Thoracic aorta (tissue), 2 donors: ENCODE measurements around the gene MAGEA11. TPM values are rescaled to one million over a fixed set of nuclear protein-coding genes. Genes with fewer than 3 reads are reported as not detected.

Source experiments
- ATAC-seq: fragments of 150-250 bp; one replicate; pipeline ENCODE4 v1.8.0; 2017; ENCODE audit warnings: low read depth; ENCODE audit not compliant: insufficient number of reproducible peaks, low FRiP score
- DNase-seq: peaks from one replicate; pipeline ENCODE4 v3.0.0-alpha.2; 2020; ENCODE audit warnings: low spot score
- H3K27ac ChIP-seq, 2 donors: fragments of 200-600 bp; sonication (generic); 1 replicate in 1 of 2; 2 replicates in 1 of 2; pipeline ENCODE4 v1.5.1; 2016; ENCODE audit warnings: mild to moderate bottlenecking in 2 of 2, moderate library complexity in 2 of 2
- H3K27me3 ChIP-seq: fragments of 200-600 bp; sonication (generic); replicated peaks from 2 replicates; pipeline ENCODE4 v1.6.0; 2016; ENCODE audit warnings: mild to moderate bottlenecking; ENCODE audit not compliant: insufficient read depth
- H3K36me3 ChIP-seq: fragments of 200-600 bp; sonication (generic); one replicate; pipeline ENCODE4 v1.5.1; 2016
- H3K4me1 ChIP-seq, 2 donors: fragments of 200-600 bp; sonication (generic); 1 replicate in 1 of 2; 2 replicates in 1 of 2; pipeline versions ENCODE4 v1.5.1 to v1.6.0; 2016; ENCODE audit warnings: low read depth in 2 of 2, mild to moderate bottlenecking in 1 of 2; ENCODE audit not compliant: control insufficient read depth in 1 of 2
- H3K4me3 ChIP-seq: fragments of 200-600 bp; sonication (generic); 2 replicates; pipeline ENCODE4 v1.5.1; 2016; ENCODE audit warnings: mild to moderate bottlenecking
- H3K9me3 ChIP-seq: fragments of 200-600 bp; sonication (generic); 2 replicates; pipeline ENCODE4 v1.5.1; 2016
- CTCF ChIP-seq: fragments of 200-600 bp; sonication (generic); IDR thresholded peaks from one replicate; pipeline ENCODE4 v1.5.1; 2019; ENCODE audit warnings: antibody characterized with exemption
- total RNA-seq, 2 donors: library from RNA; depleted of rRNA; stranded (reverse); fragments of >200 nt; gene quantifications; one replicate each; pipeline versions ENCODE4 v1.1.0 to v1.2.3, GENCODE V29; 2016

The MAGEA11 gene
- total RNA-seq, 2 donors from 2014 or later, result not detected

- H3K4me1 ChIP-seq, result no peaks in the 10 kb centered on the region
- DNase-seq (no peak), ATAC-seq (no peak)
- H3K27me3 ChIP-seq, result no peaks in the 10 kb centered on the region
- H3K4me3 ChIP-seq, result no peak overlapping the region
- H3K9me3 ChIP-seq, result no peaks in the 10 kb centered on the region
- TF ChIP-seq CTCF, result no peak
- H3K27ac ChIP-seq, result no peak overlapping the region
- H3K36me3 ChIP-seq, result no peaks in the 10 kb centered on the region
Measured at GRCh38 chrX:149699761-149700160, 12.1 kb upstream of the MAGEA11 start.

GRCh38 chrX:149704664-149705063, 7.2 kb upstream of the MAGEA11 start:
- no peak overlapping the region for H3K27ac ChIP-seq
- TF ChIP-seq CTCF, result no peak
- no peaks in the 10 kb centered on the region for H3K36me3 ChIP-seq
- ATAC-seq (no peak), DNase-seq (no peak)
- H3K27me3 ChIP-seq, result no peaks in the 10 kb centered on the region
- no peaks in the 10 kb centered on the region for H3K4me1 ChIP-seq
- no peaks in the 10 kb centered on the region for H3K9me3 ChIP-seq
- no peak overlapping the region for H3K4me3 ChIP-seq

GRCh38 chrX:149707147-149707901, 4.5 kb upstream of the MAGEA11 start:
- DNase-seq (no peak), ATAC-seq (no peak)
- Histone ChIP-seq H3K9me3 (no peaks in the 10 kb centered on the region), H3K4me1 (no peaks in the 10 kb centered on the region), H3K4me3 (no peak overlapping the region), H3K27ac (no peak overlapping the region), H3K27me3 (no peaks in the 10 kb centered on the region), H3K36me3 (no peaks in the 10 kb centered on the region)
- no peak for TF ChIP-seq CTCF

GRCh38 chrX:149712831-149713230, 971 bp downstream of the MAGEA11 start:
- no peak for DNase-seq

More at GRCh38 chrX:149712831-149713230, 971 bp downstream of the MAGEA11 start:
- Histone ChIP-seq H3K36me3 (no peaks in the 10 kb centered on the region), H3K9me3 (no peaks in the 10 kb centered on the region), H3K27ac (no peak overlapping the region), H3K4me1 (no peaks in the 10 kb centered on the region), H3K4me3 (no peak overlapping the region), H3K27me3 (no peaks in the 10 kb centered on the region)
- no peak for ATAC-seq
- no peak for TF ChIP-seq CTCF
